Activated gamma-delta T cell treated with Interleukin-2 at 50 U/mL for 16 hours (primary cell): ENCODE results near the gene MATR3.

ENCODE experiments used
- DNase-seq: peaks from one replicate; pipeline ENCODE4 v3.0.0-alpha.2; 2020

Gene MATR3

GRCh38 chr5:139273322-139273571, 20.3 kb upstream of the MATR3 start:
- DNase-seq: no peak

GRCh38 chr5:139273572-139274289, 19.8 kb upstream of the MATR3 start:
- DNase-seq: peak; percentile 77

- no peak for DNase-seq
Measured at GRCh38 chr5:139275536-139275935, 18.0 kb upstream of the MATR3 start.

GRCh38 chr5:139275956-139276355, 17.6 kb upstream of the MATR3 start:
- DNase-seq: no peak

DNA sequence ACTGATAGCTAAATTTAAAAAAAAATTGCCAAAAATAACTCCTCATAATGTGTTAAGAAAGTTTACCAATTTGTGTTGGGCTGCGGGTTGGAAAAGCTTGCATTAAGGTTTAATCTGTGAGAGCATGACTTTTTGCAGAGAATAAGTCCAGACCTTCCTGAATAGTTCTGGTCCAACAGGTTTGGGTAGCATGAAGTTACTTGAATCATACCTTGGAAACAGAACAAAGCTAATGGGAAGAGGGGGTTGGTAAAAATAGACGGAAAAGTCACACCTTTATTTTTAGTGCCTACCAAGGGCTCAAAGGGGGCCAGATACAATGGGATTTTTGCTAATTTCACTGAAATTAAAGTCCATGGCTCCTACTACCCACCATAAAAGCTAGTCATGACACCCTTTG, 17.1 kb upstream of the MATR3 start:
- DNase-seq: no peak

- no peak for DNase-seq
Measured at GRCh38 chr5:139277171-139277570, 16.4 kb upstream of the MATR3 start.

DNA sequence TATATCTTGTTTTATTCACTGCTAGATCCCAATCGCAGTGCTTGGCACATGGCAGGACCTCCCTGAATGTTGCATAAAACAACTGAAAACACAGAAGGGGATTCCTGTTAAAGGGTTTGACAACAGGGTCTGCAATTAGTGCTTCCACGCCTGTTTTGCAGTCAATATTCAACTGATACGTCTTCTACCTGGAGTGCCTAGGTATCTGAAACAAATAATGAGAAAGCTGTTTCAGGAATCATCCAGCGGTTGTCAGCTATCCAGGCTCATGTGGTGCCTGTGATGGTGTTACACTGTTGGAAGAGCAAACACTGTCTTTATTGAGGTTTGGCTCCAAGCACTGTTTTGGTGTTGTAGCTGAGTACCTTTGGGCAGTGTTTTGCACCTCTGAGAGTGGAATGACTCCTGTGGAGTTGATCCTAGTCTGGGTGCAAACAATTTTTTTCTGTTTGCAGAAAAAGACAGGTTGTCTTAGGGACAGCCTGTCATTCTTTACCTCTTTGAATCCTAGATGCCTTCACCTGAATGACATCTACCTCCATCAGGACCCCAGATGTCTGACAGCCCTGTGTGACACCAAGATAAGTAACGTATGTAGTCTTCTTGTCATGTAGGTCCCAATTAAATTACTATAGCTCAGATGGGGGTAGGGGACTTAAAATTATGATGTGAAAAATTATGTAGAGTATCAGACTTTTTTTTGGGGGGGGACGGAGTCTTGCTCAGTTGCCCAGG, 14.8 kb upstream of the MATR3 start:
- no peak for DNase-seq

- no peak for DNase-seq
Measured at GRCh38 chr5:139282197-139282557, 11.4 kb upstream of the MATR3 start.

- DNase-seq: no peak
Measured at GRCh38 chr5:139283252-139284166, 10.0 kb upstream of the MATR3 start.

- no peak for DNase-seq
Measured at GRCh38 chr5:139284295-139284694, 9.2 kb upstream of the MATR3 start.

- DNase-seq: no peak
Measured at GRCh38 chr5:139285651-139286392, 7.7 kb upstream of the MATR3 start.

DNA sequence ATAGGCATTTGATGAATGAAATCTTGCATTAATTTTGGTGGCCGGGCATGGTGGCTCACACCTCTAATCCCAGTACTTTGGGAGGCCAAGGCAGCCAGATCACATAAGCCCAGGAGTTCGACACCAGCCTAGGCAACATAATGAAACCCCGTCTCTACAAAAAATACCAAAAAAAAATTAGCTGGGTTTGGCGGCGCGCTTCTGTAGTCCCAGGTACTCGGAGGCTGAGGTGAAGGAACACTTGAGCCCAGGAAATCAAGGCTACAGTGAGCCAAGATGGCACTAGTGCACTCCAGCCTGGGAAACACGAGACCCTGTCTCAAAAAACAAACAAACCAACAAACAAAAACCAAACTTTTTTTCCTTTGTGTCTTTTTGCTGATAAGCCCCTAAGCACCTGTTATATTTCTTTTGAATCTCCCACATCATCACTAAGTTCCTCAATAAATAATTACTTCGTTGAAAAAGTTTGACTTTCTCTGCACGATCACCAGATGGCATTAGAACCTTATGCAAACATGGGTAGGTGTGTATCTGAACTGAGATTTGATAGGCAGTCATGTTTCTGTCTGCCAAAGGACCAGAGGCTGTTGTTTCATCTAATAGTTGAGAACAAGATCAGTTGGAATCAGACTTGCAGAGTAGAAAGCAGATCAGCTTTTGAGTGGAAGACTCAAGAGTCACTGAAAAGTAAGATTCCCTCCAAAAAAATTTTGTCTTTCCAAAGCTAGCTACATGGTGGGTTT, 5.5 kb upstream of the MATR3 start:
- no peak for DNase-seq

GRCh38 chr5:139291051-139291450, 2.5 kb upstream of the MATR3 start:
- DNase-seq: no peak

- DNase-seq: no peak
Measured at GRCh38 chr5:139293202-139293506, 386 bp upstream of the MATR3 start.

GRCh38 chr5:139294374-139295165, 1.0 kb downstream of the MATR3 start:
- peak; percentile 54 for DNase-seq

GRCh38 chr5:139295346-139296057, 2.0 kb downstream of the MATR3 start:
- no peak for DNase-seq

GRCh38 chr5:139296198-139296597, 2.7 kb downstream of the MATR3 start:
- no peak for DNase-seq

DNA sequence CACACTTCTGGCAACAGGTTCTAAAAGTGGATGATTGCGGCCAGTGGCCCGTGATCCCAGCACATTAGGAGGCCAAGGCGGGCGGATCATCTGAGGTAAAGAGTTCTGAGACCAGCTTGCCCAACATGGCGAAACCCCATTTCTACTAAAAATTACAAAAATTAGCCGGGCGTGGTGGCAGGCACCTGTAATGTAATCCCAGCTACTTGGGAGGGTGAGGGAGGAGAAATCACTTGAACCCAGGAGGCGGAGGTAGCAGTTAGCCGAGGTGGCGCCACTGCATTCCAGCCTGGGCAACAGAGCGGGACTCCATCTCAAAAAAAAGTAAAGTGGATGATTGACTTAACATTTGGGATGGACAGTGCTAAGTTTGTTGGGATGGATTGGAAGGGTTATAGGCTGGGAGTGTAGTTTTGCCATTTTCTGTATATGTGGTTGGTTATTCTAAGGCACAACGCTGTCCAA, 3.4 kb downstream of the MATR3 start:
- DNase-seq: no peak

DNA sequence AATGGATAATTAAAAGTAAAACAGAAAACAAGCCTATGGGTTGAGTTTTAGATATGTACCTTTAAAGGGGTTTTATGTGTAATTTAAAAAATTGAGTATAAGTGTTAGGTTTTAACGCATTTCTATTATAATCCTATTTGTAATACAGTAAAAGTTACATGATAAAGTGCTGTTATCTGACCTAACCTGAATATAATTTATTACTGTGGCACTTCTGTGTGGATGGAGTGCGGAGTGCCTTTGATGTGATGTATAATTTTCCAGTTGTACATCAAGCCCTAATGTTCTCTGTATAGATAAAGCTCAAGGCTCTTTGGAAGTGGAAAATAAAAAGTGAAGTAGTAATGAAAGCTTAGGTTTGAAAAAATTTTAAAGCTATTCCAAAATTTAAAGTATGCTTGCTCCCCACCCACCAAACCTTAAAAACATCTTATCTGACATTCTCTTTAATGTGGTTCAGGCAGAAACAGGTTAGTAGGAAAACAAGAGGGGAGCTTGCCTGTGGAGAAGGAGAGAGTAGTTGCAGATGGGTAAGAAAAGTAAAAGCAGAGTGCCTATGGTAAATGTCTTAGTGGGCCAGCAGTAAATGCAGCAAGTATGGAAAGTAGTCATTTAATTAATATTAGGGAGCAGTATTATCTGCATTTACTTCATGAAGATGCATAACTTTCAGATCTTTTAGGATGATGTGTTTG, 4.0 kb downstream of the MATR3 start:
- DNase-seq: no peak

DNA sequence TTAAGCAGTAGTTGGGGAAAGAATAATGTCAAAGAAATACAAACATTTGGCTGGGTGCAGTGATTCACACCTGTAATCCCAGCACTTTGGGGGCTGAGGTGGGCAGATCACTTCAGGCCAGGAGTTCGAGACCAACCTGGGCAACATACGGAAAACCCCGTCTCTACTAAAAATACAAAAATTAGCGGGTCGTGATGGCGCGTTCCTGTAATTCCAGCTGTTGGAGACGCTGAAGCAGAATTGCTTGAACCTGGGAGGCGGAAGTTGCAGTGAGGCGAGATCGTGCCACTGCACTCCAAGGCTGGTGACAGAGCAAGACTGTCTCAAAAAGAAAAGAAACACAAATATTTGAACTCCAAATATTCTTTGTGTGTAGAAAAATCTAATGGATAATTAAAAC, 4.7 kb downstream of the MATR3 start:
- DNase-seq: no peak
